Gastrocnemius medialis (tissue), 4 donors: ENCODE results near the gene ALDH4A1. TPM values are rescaled to one million over a fixed set of nuclear protein-coding genes. Genes with fewer than 3 reads are reported as not detected.

Source experiments
- ATAC-seq, 2 donors: fragments of 150-250 bp; one replicate each; pipeline ENCODE4 v1.9.1; 2016
- DNase-seq, 2 donors: peaks; one replicate each; pipeline ENCODE4 v3.0.0-alpha.2; 2019
- H3K27ac ChIP-seq, 4 donors: fragments of 200-600 bp; sonication (generic); 1 replicate in 1 of 4; 2 replicates in 3 of 4; pipeline ENCODE4 v1.5.1; 2016 to 2018; ENCODE audit warnings: mild to moderate bottlenecking in 2 of 4, moderate library complexity in 1 of 4
- H3K27me3 ChIP-seq, 3 donors: fragments of 200-600 bp; sonication (generic) in 2 of 3; 1 replicate in 1 of 3; 2 replicates in 2 of 3; pipeline versions ENCODE4 v1.5.1 to v1.6.0; 2016 to 2019; ENCODE audit warnings: mild to moderate bottlenecking in 1 of 3, moderate library complexity in 1 of 3
- H3K36me3 ChIP-seq, 2 donors: fragments of 200-600 bp; sonication (generic) in 1 of 2; one replicate each; pipeline ENCODE4 v1.5.1; 2017 to 2018
- H3K4me1 ChIP-seq, 2 donors: fragments of 200-600 bp; sonication (generic) in 1 of 2; one replicate each; pipeline ENCODE4 v1.5.1; 2016 to 2017; ENCODE audit warnings: mild to moderate bottlenecking in 2 of 2
- H3K4me3 ChIP-seq, 4 donors: fragments of 200-600 bp; sonication (generic) in 3 of 4; 1 replicate in 1 of 4; 2 replicates in 3 of 4; pipeline ENCODE4 v1.5.1; 2016 to 2019; ENCODE audit warnings: mild to moderate bottlenecking in 2 of 4
- H3K9me3 ChIP-seq, 3 donors: fragments of 200-600 bp; sonication (generic) in 2 of 3; 1 replicate in 1 of 3; 2 replicates in 2 of 3; pipeline ENCODE4 v1.5.1; 2016 to 2019
- POLR2A ChIP-seq, 2 donors: fragments of 450-650 bp; IDR thresholded peaks; one replicate each; pipeline ENCODE4 v1.6.1; 2017; ENCODE audit warnings: antibody characterized with exemption in 2 of 2, mild to moderate bottlenecking in 2 of 2, moderate library complexity in 2 of 2
- in situ Hi-C, 4 donors: fragments of 200-750 bp; cut with MboI; loops; one replicate each; pipeline versions ENCODE4 v1.15.0 to v1.8.0; 2017; ENCODE audit warnings: low sequenced_read_pairs in 4 of 4
- intact Hi-C: fragments of 100-400 bp; cut with DNase I; formaldehyde crosslinking; loops from one replicate; pipeline ENCODE4 v1.15.1; 2023; ENCODE audit warnings: low total_unique reads
- total RNA-seq, 4 donors: library from RNA; depleted of rRNA; stranded (reverse); fragments of >200 nt; gene quantifications; one replicate each; pipeline versions ENCODE4 v1.1.0 to v1.2.3, GENCODE V29; 2016
- TF ChIP-seq, protein P1 (sequence below), 5 experiments: fragments of 450-650 bp in 3 of 5; fragments of 200-600 bp in 2 of 5; sonication (generic) in 2 of 5; IDR thresholded peaks in 4 of 5; conservative IDR thresholded peaks in 1 of 5; 1 replicate in 4 of 5; 2 replicates in 1 of 5; pipeline ENCODE4 v1.5.1; 2016 to 2019; ENCODE audit warnings: antibody characterized with exemption in 5 of 5, mild to moderate bottlenecking in 3 of 5, moderate library complexity in 3 of 5

The ALDH4A1 gene
- total RNA-seq, 4 donors from 2014 or later, result 22.8 to 35.3 (median 31.4) TPM

DNA sequence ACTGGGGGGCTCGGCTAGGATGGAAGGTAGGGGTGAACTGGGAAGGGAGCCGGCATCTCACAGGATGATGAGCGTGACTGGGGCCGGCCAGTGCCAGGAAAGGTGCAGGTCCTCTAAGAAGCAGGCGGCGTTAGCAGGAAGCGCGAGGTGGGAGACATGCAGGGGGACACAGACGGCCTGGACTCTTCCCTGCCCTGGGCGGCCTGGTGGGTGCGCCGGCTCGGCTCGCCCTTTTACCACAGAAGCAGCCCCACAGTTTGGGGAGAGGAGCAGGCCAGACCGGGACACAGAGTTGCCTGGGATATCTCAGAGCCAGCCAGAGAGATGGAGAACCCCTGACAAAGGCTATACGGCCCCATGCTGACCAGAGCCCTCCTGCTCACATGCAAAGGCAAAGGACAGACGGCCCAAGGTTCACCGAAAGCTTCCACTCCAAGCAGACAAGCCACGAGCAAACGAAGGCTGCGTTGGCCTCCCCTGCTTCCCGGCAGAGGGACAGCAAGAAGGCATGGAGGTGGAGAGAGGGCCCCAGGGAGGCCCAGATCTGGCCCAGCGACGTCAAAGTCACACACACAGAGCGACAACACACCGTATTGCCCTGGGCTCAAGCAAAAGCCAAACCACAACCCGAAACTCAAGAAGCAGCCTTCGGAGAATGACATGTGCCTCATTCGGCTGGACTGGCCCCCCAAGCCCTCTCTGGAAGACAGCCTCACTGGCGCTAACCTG, 14.9 kb upstream of the ALDH4A1 start:
- Histone ChIP-seq H3K27ac (no peak overlapping the region), H3K4me1 (peaks cover 15% of the 10 kb centered on the region in 2 donors), H3K36me3 (no peaks in the 10 kb centered on the region), H3K4me3 (no peak overlapping the region), H3K9me3 (no peaks in the 10 kb centered on the region), H3K27me3 (no peaks in the 10 kb centered on the region)
- in situ Hi-C loops (loop anchor here in 2 of 4 donors (25.0 kb wide), 2 partner anchors 170 to 320 kb away; no protein-coding TSS in a partner anchor), intact Hi-C loops (no loop called here)
- TF ChIP-seq, protein P1, sequence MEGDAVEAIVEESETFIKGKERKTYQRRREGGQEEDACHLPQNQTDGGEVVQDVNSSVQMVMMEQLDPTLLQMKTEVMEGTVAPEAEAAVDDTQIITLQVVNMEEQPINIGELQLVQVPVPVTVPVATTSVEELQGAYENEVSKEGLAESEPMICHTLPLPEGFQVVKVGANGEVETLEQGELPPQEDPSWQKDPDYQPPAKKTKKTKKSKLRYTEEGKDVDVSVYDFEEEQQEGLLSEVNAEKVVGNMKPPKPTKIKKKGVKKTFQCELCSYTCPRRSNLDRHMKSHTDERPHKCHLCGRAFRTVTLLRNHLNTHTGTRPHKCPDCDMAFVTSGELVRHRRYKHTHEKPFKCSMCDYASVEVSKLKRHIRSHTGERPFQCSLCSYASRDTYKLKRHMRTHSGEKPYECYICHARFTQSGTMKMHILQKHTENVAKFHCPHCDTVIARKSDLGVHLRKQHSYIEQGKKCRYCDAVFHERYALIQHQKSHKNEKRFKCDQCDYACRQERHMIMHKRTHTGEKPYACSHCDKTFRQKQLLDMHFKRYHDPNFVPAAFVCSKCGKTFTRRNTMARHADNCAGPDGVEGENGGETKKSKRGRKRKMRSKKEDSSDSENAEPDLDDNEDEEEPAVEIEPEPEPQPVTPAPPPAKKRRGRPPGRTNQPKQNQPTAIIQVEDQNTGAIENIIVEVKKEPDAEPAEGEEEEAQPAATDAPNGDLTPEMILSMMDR (IDR thresholded peaks at IDR 0.05 in 4 of 5, conservative IDR thresholded peaks at IDR 0.05 in 1 of 5), result no peak
- TF ChIP-seq POLR2A (IDR thresholded peaks at IDR 0.05), result no peak
- no peak for DNase-seq
- ATAC-seq, result no peak

DNA sequence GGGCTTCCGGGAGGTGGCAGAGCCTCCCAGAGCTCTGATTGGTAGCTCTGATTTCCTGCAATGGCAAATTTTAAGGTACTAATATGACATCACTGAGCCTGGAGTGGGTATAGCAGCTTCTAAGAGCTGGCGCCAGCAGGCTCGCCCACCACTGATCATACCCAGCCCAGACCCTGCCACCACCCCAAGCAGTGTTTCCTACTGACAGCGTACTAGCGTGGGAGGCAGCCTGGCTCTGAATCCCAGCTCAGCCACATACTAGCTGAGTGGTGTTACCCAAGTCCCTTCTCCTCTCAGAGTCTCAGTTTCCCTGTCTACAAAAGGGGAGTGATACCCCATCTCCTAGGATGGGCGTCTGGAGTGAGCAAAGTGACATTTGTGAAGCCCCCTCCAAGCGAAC, 13.0 kb upstream of the ALDH4A1 start:
- TF ChIP-seq, protein P1 (IDR thresholded peaks at IDR 0.05 in 4 of 5, conservative IDR thresholded peaks at IDR 0.05 in 1 of 5), result no peak
- TF ChIP-seq POLR2A (IDR thresholded peaks at IDR 0.05), result no peak
- intact Hi-C loops, result no loop called here

DNA sequence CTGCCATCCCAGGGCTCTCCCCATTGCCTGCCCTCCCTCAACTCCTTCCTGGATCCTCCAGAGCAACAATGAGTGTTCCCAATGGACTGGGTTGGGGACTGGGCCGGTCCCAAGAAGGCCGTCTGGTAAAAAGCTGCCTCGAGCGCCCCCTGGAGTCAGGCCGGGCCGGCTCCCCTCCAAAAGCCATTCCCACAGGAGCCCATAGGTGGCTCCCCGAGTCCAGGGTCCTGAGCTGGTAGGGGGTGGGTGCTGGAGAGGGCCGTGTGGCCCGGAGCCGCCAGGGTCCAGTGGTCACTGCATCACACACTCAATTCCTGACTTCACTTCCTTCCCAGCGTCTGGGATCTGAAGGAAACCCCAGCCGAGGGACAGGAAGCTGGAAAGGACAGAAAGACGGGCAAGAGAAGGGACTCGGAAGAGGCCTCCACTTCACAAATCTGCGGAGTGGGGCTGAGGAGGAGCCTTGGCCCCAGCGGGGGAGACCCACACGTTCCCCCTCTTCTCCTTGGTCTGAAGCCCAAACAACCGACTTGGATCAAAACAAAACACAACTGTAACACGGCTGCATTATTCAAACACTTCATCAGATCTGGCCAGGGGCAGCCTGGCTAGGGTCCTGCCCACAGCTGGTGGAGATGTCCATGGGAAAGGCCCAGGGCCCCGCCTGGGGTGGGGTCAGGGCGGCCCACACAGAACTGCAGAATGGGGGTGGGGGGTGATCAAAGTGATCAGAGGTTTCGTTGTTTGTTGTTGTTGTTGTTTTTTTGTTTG, 10.9 kb upstream of the ALDH4A1 start:
- H3K9me3 ChIP-seq, result no peaks in the 10 kb centered on the region
- TF ChIP-seq, protein P1 (IDR thresholded peaks at IDR 0.05 in 4 of 5, conservative IDR thresholded peaks at IDR 0.05 in 1 of 5), result peak; percentile 87 to 94 (median 91)
- no peak for TF ChIP-seq POLR2A (IDR thresholded peaks at IDR 0.05)
- DNase-seq (peak; percentile 56 to 71), ATAC-seq (peak; percentile 83 to 86)
- peaks cover 4 to 5% of the 10 kb centered on the region in 2 donors for H3K4me1 ChIP-seq
- in situ Hi-C loops (loop anchor here in 2 of 4 donors (5.0 to 25.0 kb wide), 3 partner anchors 59 to 324 kb away; no protein-coding TSS in a partner anchor), intact Hi-C loops (no loop called here)
- no peaks in the 10 kb centered on the region for H3K27me3 ChIP-seq
- no peaks in the 10 kb centered on the region for H3K36me3 ChIP-seq
- peak overlapping the region; percentile 15 to 71 (median 52) for H3K27ac ChIP-seq
- H3K4me3 ChIP-seq, result peak overlapping the region in 1 of 4 donors; percentile 13

More for the DNA sequence above, 13.0 kb upstream of the ALDH4A1 start:
- no peak overlapping the region for H3K4me3 ChIP-seq
- H3K4me1 ChIP-seq, result peaks cover 3 to 5% of the 10 kb centered on the region in 2 donors
- no peaks in the 10 kb centered on the region for H3K9me3 ChIP-seq
- no peaks in the 10 kb centered on the region for H3K36me3 ChIP-seq
- in situ Hi-C loops, result loop anchor here in 2 of 4 donors (25.0 kb wide), 2 partner anchors 172 to 322 kb away; no protein-coding TSS in a partner anchor
- no peak for ATAC-seq
- H3K27ac ChIP-seq, result peak overlapping the region in 1 of 4 donors; percentile 12
- H3K27me3 ChIP-seq, result no peaks in the 10 kb centered on the region
- DNase-seq, result no peak

DNA sequence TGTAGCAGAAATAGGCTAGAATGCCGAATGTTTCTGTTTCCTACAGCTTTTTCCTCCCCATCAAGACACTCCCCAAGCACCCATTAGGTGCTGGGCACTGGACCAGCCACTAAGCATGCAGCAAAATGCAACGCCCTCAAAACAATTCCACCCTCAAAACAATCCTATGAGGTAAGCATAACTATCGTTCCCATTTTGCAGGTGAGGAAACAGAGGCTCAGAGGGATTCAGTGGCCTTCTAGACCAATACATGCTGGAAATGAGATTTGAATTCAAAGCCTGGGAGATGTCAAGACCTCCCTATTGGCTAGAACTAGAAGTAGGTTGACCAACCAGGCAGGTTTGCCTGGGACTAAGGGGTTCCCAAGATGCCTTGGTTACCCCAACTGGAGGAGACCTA, 10.2 kb upstream of the ALDH4A1 start:
- H3K4me1 ChIP-seq, result peaks cover 5 to 11% of the 10 kb centered on the region in 2 donors
- H3K27ac ChIP-seq, result peak overlapping the region in 1 of 4 donors; percentile 49
- H3K36me3 ChIP-seq, result no peaks in the 10 kb centered on the region
- in situ Hi-C loops (loop anchor here in 2 of 4 donors (5.0 to 25.0 kb wide), 3 partner anchors 60 to 325 kb away; no protein-coding TSS in a partner anchor), intact Hi-C loops (loop anchor here (1.0 kb wide), 1 partner anchor 28 kb away; no protein-coding TSS in a partner anchor)
- TF ChIP-seq, protein P1 (IDR thresholded peaks at IDR 0.05 in 4 of 5, conservative IDR thresholded peaks at IDR 0.05 in 1 of 5), result no peak
- H3K9me3 ChIP-seq, result no peaks in the 10 kb centered on the region
- ATAC-seq (no peak), DNase-seq (no peak)
- no peaks in the 10 kb centered on the region for H3K27me3 ChIP-seq
- H3K4me3 ChIP-seq, result no peak overlapping the region
